Sigmoid colon (tissue), 4 donors: ENCODE measurements around the gene SERTM1.

Source experiments
- CTCF ChIP-seq, 4 experiments: fragments of 450-650 bp in 3 of 4; fragments of 200-600 bp in 1 of 4; IDR thresholded peaks; one replicate each; pipeline ENCODE4 v1.5.1; 2016 to 2019; ENCODE audit warnings: antibody characterized with exemption in 4 of 4, mild to moderate bottlenecking in 3 of 4, moderate library complexity in 2 of 4
- EP300 ChIP-seq, 4 donors: sonication (generic); formaldehyde crosslinking; IDR thresholded peaks; one replicate each; pipeline ENCODE4 v1.6.1; 2017; ENCODE audit warnings: antibody characterized with exemption in 4 of 4
- POLR2AphosphoS5 ChIP-seq, 4 donors: sonication (generic); formaldehyde crosslinking; IDR thresholded peaks; one replicate each; pipeline ENCODE4 v1.6.1; 2017; ENCODE audit warnings: antibody characterized with exemption in 4 of 4

DNA sequence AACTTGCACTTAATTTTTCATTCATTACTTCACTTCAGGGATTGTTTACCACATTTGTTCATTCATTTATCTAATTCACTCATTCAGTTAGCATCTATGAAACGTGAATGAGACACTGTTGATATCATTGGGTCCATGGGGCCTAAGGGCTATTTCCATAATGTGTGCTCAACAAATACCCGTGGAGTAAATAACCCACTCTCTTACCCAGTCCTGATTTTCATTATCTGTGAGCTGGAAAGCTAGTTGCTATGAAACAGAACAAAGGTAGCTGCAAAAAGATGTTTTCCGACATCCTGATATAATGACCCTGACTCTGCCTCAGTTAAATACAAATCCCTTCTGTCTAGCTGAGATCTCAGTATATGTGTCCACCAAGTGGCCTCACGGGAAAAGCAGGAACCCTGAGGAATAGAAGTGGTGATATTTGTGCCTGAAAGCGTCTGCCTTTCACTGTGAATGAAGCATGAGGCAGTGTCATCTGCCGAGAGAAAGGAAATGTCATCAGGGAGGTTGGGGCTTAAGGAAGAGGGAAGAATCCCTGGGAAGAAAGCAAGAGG, 63.8 kb downstream of the SERTM1 start:
- TF ChIP-seq POLR2AphosphoS5 (IDR thresholded peaks at IDR 0.05) (no peak), CTCF (IDR thresholded peaks at IDR 0.05) (no peak), EP300 (IDR thresholded peaks at IDR 0.05) (no peak)
